ENCODE results near the gene SLC35F1.

Gene SLC35F1

DNA sequence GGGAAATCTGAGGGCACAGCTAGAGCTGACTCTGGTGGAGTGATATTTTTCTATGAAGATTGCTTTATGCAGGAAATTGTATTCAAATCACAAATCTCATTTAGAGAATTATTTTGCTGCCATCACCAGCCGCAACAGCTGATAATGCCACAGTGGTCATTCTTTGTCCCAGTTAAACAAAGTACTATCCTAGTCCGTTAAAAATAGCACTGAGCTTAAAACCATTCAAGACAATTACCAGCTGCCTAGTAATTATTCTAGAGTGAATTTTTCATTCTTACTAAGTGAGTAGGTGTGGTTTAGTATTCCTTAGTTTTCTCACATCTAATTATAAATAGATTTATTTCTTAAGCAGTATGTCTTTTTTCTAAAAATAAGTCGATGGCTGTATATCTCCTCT, 190.5 kb downstream of the SLC35F1 start:
- in situ Hi-C loops (cut with MboI; ENCODE audit: low pct_unique_long_range_greater_than_20kb, low sequenced_read_pairs), result no loop called here
- DNase-seq, result no peak

DNA sequence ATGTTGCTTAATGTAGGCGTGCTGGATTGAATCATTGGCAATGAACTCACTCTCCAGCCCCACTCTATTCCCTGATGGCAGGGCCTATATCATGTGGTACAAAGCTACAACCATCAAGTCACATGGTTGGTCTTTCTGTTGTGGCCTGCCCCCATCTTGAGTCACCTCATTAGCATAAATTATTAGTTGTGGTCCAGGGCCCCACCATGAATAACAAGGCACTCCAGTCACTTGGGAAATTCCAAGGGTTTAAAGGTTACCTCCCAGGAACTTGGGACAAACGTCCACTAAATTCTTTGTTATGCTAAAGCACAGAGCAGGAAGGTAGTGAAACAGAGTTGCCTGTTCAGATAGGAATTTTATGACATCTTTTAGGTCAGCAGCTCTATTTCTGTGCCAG, 193.7 kb downstream of the SLC35F1 start:
- no peak for DNase-seq
- in situ Hi-C loops (cut with MboI; ENCODE audit: low pct_unique_long_range_greater_than_20kb, low sequenced_read_pairs), result no loop called here

DNA sequence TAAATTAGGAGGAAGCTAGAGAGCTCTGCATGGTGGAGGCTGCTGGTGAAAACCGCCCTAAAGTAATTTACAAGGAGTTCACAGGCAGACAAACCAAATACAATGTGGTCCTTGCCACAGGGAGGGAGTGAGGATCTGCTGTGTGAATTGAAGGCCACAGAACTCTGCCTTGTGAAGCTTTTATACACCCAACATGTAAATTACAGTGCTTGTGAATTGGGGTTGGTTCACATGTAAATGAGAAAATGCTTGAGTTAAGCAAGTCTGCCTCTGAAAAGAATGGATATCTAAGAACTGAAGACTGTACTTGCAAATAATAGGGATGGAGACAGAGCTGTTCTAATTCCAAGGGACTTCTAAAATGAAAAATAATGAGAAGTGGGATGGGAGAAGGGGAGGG, 194.2 kb downstream of the SLC35F1 start:
- peak; percentile 3 for DNase-seq
- in situ Hi-C loops (cut with MboI; ENCODE audit: low pct_unique_long_range_greater_than_20kb, low sequenced_read_pairs), result no loop called here

DNA sequence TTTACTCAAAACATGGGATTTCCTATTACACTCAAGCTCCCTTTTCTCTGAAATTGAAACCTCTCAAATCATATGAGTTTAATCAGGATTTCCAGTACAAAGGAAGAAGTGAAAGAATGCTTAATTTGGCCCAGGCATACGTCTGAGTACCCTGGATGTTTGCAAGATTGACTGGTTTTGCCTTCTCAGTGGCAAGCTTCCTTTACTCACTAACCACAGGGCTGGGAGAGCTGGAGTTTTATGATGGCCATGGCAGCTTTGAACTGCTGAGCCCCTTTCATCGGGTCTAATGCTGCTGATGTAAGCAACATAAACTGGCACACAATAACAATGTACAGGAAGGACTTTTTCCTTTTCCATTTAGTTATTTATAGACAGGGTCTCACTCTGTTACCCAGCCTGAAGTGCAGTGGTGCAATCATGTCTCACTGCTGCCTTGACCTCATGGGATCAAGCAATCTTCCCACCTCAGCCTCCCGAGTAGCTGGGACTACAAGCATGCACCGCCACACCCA, 194.8 kb downstream of the SLC35F1 start:
- no peak for DNase-seq
- in situ Hi-C loops (cut with MboI; ENCODE audit: low pct_unique_long_range_greater_than_20kb, low sequenced_read_pairs), result no loop called here

DNA sequence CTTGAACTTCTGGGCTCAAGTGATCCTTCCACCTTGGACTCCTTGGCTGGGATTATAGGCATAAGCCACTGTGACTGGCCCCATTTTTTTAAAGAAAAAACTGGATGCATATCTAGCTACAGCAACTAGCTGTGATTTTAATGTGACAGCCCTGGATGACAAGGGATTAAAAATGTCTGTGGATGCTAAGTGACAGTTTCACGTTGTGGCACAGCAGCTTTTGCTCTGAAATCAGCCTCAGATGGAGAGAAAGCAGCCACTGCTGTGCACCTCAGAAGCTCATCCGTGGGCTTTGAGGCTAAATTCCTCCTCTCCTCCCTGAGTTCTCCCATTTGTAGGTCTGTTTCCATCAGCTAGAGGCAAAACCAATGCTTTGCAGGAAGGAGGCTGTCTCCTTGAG, 195.3 kb downstream of the SLC35F1 start:
- DNase-seq, result no peak
- in situ Hi-C loops (cut with MboI; ENCODE audit: low pct_unique_long_range_greater_than_20kb, low sequenced_read_pairs), result no loop called here

DNA sequence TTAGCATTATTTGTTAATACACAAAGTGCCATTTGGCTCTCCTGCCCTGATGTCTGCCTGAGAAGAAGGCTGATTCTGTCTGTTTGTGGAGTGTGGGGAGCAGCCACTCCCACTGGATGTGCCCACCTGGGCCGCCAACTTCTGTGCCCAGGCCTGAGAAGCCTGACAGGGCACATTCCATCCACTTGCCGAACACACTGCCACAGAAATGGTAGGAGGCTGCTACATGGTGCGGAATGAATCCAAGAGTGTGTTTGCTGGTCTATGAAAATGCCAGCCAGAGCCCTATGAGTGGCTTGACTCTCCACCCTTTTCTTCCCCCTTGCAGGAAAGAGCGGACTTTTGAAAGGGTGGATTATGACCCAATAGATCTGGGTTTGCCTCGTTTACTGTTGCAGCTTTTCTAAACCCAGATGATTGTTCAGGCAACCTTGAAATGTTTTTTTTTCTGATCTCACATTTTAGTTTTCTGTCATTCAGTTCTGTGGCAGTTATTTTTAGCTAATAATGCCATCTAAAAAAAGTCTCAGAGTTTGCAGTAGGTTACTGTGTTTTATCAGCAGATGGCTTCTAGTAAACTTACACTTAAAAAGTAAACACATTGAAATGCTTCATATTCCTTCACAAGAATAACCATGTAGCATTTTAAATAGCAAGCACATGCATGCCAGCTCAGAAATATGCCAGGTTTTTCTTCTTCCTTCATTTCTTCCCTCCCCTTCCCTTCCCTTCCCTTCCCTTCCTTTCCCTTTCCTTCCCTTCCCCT, 196.5 kb downstream of the SLC35F1 start:
- in situ Hi-C loops (cut with MboI; ENCODE audit: low pct_unique_long_range_greater_than_20kb, low sequenced_read_pairs), result no loop called here
- DNase-seq, result no peak

DNA sequence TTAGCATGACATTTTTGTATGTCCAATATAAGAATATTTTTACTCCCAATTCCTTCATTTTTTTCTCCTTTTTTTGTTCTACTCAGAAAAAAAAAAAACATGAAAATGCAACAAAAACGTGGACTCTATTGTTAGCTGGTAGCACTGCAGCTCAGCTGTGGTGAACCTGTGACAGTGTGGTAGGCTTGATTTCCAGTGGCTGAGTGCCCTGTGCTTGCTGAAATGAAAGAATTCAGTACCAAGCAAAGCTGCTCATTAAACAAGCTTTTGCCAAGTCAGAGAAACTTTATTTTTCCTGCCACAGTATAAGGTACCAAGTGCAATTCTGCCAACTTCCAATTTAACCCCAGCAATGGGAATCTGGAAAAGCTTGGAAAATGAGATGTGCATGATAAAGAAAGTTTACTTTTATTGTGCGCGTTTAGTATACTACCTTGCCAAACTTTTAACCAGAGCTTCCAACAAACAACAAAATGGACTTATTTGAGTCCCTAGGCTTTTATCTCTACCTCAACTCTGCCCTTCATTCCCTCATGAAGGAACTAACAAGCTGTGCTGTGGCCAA, 215.2 kb downstream of the SLC35F1 start:
- DNase-seq, result no peak

DNA sequence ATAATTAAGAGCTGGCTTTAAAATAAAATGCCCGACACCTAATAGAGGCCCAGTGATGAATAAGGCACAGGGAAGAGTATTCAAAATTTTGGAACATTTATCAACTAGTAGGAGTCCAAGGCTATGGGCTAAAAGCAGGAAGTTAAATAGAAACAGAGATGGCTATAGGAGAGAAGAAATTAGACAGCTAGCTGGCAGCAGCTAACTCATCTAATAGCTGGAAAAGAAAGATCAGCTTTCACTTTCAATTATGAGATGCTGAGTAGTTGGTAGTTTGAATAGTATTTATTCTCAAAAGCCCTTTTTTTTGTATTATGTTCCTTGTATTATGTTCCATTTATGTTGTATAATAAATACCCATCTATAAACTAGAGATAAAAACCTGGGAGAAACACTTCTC, 215.7 kb downstream of the SLC35F1 start:
- no peak for DNase-seq
- in situ Hi-C loops (cut with MboI; ENCODE audit: low pct_unique_long_range_greater_than_20kb, low sequenced_read_pairs), result no loop called here

More for the DNA sequence above, 215.2 kb downstream of the SLC35F1 start:
- in situ Hi-C loops (cut with MboI; ENCODE audit: low pct_unique_long_range_greater_than_20kb, low sequenced_read_pairs), result no loop called here

DNA sequence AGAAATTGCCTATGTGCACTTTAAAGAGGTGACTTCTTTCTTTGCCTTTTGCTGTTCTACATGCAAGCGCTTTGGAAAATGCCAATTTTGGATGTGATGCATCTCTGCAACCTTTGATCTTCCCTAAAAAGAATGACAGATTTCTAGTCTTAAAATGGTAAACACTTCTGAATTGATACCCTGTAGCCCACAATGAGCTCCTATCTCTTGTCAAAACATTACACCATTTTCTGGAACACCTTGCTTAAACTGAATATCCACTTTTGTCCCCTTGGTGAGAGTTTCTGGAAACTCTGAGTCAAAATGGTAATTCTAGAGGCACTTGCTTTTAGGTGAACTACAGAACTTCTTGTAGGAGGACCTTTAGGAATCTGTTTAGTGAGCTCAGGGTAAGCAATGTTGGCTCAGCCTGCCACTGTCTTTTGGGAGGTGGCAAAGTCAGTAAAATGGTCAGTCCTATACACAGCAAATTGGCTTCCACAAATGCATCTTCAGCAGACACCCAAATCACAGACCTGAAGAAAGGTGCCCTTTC, 216.5 kb downstream of the SLC35F1 start:
- in situ Hi-C loops (cut with MboI; ENCODE audit: low pct_unique_long_range_greater_than_20kb, low sequenced_read_pairs), result no loop called here

DNA sequence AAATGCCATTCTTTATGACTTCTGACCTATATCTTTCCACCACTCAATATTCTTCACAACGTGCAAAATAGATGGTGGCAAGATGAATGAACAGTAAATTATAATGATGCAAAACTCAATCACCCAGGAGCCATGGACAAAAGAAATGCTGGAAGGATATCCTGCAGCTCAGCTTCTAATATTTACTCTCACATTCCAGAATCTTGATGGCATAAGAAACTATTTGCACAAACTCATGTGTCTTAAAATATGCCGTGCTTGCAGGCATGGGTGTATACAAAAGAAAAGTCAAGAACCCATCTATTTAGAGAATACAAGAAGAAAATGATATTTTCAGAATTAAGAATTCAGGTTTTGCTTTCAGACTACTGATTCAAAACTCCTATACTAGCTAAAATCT, 217.8 kb downstream of the SLC35F1 start:
- no peak for DNase-seq
- in situ Hi-C loops (cut with MboI; ENCODE audit: low pct_unique_long_range_greater_than_20kb, low sequenced_read_pairs), result no loop called here

More for the DNA sequence above, 216.5 kb downstream of the SLC35F1 start:
- DNase-seq, result no peak

DNA sequence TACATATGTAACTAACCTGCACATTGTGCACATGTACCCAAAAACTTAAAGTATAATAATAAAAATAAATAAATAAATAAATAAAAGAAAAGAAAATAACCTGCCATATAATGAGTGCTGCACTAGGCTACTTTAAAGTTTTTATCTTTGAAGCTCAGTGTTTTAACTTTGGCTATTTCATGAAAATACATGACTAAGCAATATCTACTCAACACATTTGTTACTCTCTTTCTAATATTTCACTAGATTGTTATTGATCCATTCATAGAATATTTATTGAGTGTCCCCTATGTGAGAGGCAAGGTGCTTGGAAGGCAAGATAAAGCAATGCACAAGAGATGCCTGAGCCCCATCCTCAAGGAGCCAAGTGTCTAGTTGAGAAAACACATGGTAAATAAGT, 221.7 kb downstream of the SLC35F1 start:
- no peak for DNase-seq
- in situ Hi-C loops (cut with MboI; ENCODE audit: low pct_unique_long_range_greater_than_20kb, low sequenced_read_pairs), result no loop called here

DNA sequence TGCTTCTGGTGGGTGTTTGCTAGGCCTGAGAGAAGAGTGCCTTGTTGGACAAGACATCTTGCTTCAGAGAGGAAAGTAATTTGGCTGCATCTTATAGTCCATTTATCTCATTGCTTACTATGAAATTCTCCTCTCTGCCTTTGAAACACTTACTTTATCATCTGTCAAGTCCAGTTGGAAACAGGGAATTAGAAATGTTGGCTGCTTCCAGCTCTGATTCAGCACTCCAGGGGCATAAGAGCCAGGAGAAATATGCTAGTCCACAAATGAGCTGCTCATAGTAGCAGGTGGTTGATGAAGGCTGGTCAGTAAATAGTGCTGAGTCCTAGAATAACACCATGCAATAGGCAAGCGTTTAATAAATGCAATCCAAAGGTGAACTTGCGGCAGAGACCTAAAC, 227.1 kb downstream of the SLC35F1 start:
- in situ Hi-C loops (cut with MboI; ENCODE audit: low pct_unique_long_range_greater_than_20kb, low sequenced_read_pairs), result no loop called here
- no peak for DNase-seq

DNA sequence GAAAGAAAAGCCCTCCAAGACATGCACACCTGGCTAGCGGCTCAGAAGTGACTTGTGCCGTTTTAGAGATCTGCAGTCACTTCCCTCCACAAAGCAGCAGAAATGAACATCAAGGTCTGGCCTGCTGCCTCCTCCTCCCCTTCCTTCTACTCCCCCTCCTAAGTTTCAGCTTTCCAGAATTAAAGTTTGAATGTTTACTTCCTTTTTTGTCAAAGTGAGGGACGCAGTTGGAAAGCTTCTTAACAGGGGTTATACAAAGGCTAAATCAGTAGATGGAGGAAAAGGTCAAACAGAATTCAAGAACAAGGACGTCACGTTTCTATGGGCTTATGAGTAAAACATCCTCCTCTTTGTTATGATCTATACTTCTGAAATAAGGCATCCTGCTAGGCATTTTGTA, 227.7 kb downstream of the SLC35F1 start:
- DNase-seq, result no peak
- in situ Hi-C loops (cut with MboI; ENCODE audit: low pct_unique_long_range_greater_than_20kb, low sequenced_read_pairs), result no loop called here

DNA sequence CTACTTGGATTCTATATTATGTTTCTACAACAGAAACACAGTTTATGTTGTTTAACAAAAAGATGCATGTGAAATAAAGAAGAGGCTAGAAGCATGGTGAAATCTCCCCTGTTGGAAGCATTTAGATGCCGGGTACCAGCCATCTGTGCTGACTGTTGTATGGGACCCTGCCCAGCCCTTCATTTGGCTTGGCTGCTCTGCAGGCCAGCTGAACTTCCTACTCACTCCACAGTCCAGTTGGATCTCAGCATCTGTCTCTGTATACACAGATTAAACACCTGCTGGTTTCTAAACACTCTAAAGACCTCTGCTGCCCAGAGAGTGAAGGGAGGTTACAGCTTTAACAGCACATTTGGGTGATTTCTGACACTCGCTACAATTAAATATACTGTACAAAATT, 228.3 kb downstream of the SLC35F1 start:
- in situ Hi-C loops (cut with MboI; ENCODE audit: low pct_unique_long_range_greater_than_20kb, low sequenced_read_pairs), result no loop called here

DNA sequence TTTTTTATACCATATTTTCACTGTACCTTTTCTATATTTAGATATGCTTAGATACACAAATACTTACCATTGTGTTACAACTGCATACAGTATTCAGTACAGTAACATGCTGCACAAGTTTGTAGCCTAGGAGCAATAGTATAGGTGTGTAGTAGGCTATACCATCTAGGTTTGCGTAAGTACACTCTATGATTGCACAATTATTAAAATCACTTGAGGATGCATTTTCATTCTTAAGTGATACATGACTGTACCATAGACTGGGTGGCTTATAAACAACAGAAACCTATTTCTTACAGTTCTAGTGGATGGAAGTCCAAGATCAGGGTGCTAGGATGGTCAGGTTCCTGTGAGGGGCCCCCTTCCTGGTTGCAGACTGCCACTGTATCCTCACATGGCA, 234.1 kb downstream of the SLC35F1 start:
- in situ Hi-C loops (cut with MboI; ENCODE audit: low pct_unique_long_range_greater_than_20kb, low sequenced_read_pairs), result no loop called here

More for the DNA sequence above, 228.3 kb downstream of the SLC35F1 start:
- no peak for DNase-seq

DNA sequence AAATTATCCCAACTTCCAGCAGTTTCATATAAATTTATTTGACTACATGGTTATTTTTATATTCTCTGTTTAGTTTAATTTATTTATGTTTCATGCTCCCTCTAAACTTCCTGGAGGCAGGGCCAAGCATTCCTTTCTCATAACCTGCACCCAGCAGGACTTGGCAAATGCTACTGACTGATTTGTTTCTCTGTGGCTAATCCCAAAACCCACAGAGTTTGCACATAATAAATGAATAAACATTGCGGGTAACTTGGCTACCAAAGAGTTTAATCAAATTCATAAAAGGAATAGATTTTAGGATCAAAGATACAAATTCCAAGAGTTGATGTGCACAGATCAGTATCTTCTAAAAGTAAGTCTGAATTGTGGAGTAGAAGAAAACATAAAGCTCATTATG, 239.5 kb downstream of the SLC35F1 start:
- in situ Hi-C loops (cut with MboI; ENCODE audit: low pct_unique_long_range_greater_than_20kb, low sequenced_read_pairs), result no loop called here
- no peak for DNase-seq

More for the DNA sequence above, 234.1 kb downstream of the SLC35F1 start:
- no peak for DNase-seq

DNA sequence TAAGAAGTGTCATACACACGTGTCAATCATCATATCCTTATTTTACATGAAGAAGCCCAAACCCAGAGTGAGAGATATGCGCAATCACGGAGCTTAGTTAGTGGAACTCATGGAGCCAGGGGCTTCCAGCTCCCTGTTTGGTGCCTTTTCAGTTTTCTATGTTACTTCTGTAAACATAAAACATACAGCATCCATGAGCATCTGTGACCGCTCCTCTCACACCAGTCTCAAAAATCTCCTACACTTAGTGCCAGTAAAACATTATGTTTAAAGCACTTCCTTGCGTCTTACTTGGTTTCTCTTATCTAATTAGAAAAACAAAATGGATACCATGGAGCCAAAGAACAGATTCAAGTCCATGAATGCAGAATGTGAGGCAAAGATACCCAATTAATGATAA, 240.4 kb downstream of the SLC35F1 start:
- in situ Hi-C loops (cut with MboI; ENCODE audit: low pct_unique_long_range_greater_than_20kb, low sequenced_read_pairs), result no loop called here
- DNase-seq, result no peak

DNA sequence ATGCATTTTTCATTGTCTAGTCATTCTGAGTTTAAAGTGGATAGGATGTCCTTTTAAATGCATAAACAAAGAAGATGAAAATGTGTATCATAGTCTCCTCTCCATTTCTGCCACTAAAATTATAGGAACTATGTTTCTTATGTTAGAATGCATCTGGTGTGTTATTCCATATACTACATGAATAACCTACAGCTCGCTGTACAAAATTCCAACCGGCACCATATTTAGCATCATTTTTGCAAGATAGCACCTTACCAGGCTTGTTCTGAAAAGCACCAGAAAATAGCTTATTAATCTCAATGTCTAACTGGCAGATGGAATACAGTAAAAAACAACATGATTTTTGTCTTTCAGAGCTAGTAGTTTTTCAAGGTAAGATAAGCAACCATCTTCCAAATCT, 241.5 kb downstream of the SLC35F1 start:
- in situ Hi-C loops (cut with MboI; ENCODE audit: low pct_unique_long_range_greater_than_20kb, low sequenced_read_pairs), result no loop called here
- DNase-seq, result no peak

DNA sequence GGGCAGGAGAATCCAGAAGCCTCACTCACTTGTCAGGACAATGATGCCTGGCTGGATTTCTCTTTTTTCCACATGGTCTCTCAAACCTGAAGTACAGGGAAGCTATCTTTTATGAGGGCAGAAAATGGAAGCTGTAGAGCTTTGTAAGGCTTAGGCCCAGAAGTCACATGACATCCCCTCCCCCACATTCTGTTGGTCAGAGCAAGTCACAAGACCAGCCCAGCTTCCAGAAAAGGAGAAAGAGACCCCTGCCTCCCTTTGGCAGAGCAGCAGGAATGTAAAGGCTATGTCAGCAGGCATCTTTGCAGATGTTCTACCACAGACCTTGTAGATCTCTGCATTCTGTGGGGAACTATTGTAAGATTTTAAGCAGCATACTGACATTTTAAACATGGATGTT, 245.5 kb downstream of the SLC35F1 start:
- in situ Hi-C loops (cut with MboI; ENCODE audit: low pct_unique_long_range_greater_than_20kb, low sequenced_read_pairs), result no loop called here
- DNase-seq, result no peak

DNA sequence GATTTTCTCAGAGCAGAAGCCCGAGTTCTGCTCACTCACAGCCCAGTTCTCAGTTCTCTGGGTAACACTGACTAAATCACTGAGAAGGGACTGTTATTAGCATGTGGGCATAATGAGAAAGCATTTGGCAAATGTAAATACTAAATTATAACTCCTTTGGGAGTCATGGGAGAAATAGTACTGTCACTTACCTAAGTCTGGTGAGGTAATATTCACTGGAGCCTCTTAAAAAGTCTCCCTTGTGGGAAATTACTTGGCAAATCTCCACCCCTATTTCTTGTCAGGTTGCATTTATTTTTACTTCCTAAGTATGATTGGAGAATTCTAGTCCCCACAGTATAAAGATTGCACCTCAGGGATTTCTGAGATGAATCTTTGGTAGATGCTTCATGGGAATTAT, 254.3 kb downstream of the SLC35F1 start:
- no peak for DNase-seq
- in situ Hi-C loops (cut with MboI; ENCODE audit: low pct_unique_long_range_greater_than_20kb, low sequenced_read_pairs), result no loop called here

DNA sequence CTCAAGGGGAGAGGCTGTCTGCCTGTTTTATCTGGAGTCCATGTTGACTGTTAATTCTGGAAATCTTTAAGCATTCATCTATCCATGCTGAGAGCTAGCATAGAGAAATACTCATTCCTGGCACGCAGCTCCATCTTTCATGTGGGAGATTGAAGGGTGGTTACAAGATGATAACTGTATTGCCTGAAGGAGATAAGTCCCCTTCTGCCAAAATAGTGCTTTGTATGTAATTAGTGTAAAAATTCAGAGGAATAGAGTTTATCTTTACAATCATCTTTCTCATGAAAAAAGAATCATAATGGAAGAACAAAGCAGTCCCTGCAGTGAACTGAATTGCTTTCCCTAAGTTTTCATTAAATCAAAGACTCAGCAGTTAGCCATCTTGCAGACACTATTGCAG, 256.5 kb downstream of the SLC35F1 start:
- DNase-seq, result no peak
- in situ Hi-C loops (cut with MboI; ENCODE audit: low pct_unique_long_range_greater_than_20kb, low sequenced_read_pairs), result no loop called here
